22Rv1 (cell line): ENCODE results near the gene USP34.

Experiments used
- CTCF ChIP-seq: fragments of 450-650 bp; IDR thresholded peaks from 2 replicates; pipeline ENCODE4 v1.5.1; 2017; ENCODE audit warnings: mild to moderate bottlenecking
- ZFX ChIP-seq: fragments of 450-650 bp; IDR thresholded peaks from 2 replicates; pipeline ENCODE4 v1.6.1; 2017; ENCODE audit warnings: antibody characterized with exemption, borderline replicate concordance

GRCh38 chr2:61287254-61287653, 183.6 kb downstream of the USP34 start:
- TF ChIP-seq CTCF (no peak), ZFX (no peak)
